Germinal center (tissue), 1 donor: Measurements from ENCODE around the gene RPRD1A.
"Not testable (repeated sequence)": the region's sequence is repeated elsewhere in the genome, so short reads cannot be mapped to it uniquely, and the experiment has no call there.

ENCODE experiments used
- DNase-seq: peaks from one replicate; pipeline ENCODE4 v3.0.0; 2012; ENCODE audit warnings: mixed read lengths, low spot score

RPRD1A gene

GRCh38 chr18:36028859-36029258 is 38.5 kb downstream of the RPRD1A start:
- no peak for DNase-seq

- no peak for DNase-seq
Measured at GRCh38 chr18:36025025-36025424, 42.3 kb downstream of the RPRD1A start.

- not testable (repeated sequence) for DNase-seq
Measured at GRCh38 chr18:36024241-36024640, 43.1 kb downstream of the RPRD1A start.

- no peak for DNase-seq
Measured at GRCh38 chr18:36023336-36023735, 44.0 kb downstream of the RPRD1A start.

- no peak for DNase-seq
Measured at GRCh38 chr18:36020174-36020711, 47.1 kb downstream of the RPRD1A start.

- no peak for DNase-seq
Measured at GRCh38 chr18:36017232-36017631, 50.1 kb downstream of the RPRD1A start.

GRCh38 chr18:36015629-36016028 is 51.7 kb downstream of the RPRD1A start:
- peak; percentile 27 for DNase-seq

GRCh38 chr18:36012891-36013290 is 54.5 kb downstream of the RPRD1A start:
- no peak for DNase-seq

- no peak for DNase-seq
Measured at GRCh38 chr18:36009214-36009613, 58.1 kb downstream of the RPRD1A start.

GRCh38 chr18:36006997-36007396 is 60.4 kb downstream of the RPRD1A start:
- DNase-seq = no peak

- no peak for DNase-seq
Measured at GRCh38 chr18:35999925-36000324, 67.4 kb downstream of the RPRD1A start.

GRCh38 chr18:35998967-35999366 is 68.4 kb downstream of the RPRD1A start:
- DNase-seq = no peak

GRCh38 chr18:35993013-35993412 is 74.3 kb downstream of the RPRD1A start:
- no peak for DNase-seq

- DNase-seq = no peak
Measured at GRCh38 chr18:35991696-35992095, 75.7 kb downstream of the RPRD1A start.

- no peak for DNase-seq
Measured at GRCh38 chr18:35983818-35984217, 83.5 kb downstream of the RPRD1A start.

- DNase-seq = no peak
Measured at GRCh38 chr18:35983147-35983546, 84.2 kb downstream of the RPRD1A start.

GRCh38 chr18:35982409-35983114 is 84.8 kb downstream of the RPRD1A start:
- DNase-seq = no peak

- DNase-seq = no peak
Measured at GRCh38 chr18:35979112-35979511, 88.2 kb downstream of the RPRD1A start.

GRCh38 chr18:35974181-35974580 is 93.2 kb downstream of the RPRD1A start:
- no peak for DNase-seq

- no peak for DNase-seq
Measured at GRCh38 chr18:35973650-35974049, 93.7 kb downstream of the RPRD1A start.

GRCh38 chr18:35972197-35973000 is 95.0 kb downstream of the RPRD1A start, which contains the start of gene RMP24:
Gene RMP24 (plus strand): TSS chr18:35972679.
- DNase-seq = peak; percentile 92

- no peak for DNase-seq
Measured at GRCh38 chr18:35971661-35972196, 95.6 kb downstream of the RPRD1A start.

GRCh38 chr18:35969676-35970075 is 97.7 kb downstream of the RPRD1A start:
- no peak for DNase-seq
